HG03521 (cell line): Measurements from ENCODE around the gene GJA10.

Experiments
- ATAC-seq: cut with Tn5 transposase; IDR thresholded peaks from one replicate; pipeline ENCODE4 v1.9.1; 2021; ENCODE audit warnings: mild to moderate bottlenecking, moderate library complexity; ENCODE audit not compliant: unreplicated experiment

GJA10 gene

DNA sequence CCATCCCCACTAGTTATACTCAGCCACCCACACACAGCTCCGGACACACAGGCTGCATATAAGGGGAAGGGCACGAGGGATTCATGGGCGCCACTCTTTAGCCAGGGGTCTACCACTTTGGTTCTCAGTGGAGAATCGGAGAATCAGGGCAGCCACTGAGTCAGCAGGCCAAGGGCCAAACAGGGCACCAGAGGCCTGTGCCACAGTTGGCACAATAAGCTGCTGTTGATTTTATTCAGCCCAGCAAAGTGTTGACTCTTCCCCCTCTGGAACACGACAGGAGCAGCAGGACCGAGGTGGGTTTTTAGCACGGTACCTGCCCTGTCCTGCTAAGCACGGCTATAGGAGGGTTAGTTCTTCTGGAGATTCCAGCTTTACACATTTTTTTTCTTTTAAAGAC, 48.3 kb downstream of the GJA10 start:
- no peak for ATAC-seq

GRCh38 chr6:89944181-89944755, 50.0 kb downstream of the GJA10 start:
- ATAC-seq: no peak

GRCh38 chr6:89944826-89945407, 50.6 kb downstream of the GJA10 start:
- no peak for ATAC-seq
